Gastrocnemius medialis (tissue), 4 donors: ENCODE data around the gene UBN1. TPM values are rescaled to one million over a fixed set of nuclear protein-coding genes. Genes with fewer than 3 reads are reported as not detected.

ENCODE experiments used
- ATAC-seq, 2 donors: fragments of 150-250 bp; one replicate each; pipeline ENCODE4 v1.9.1; 2016
- DNase-seq, 2 donors: peaks; one replicate each; pipeline ENCODE4 v3.0.0-alpha.2; 2019
- H3K27ac ChIP-seq, 4 donors: fragments of 200-600 bp; sonication (generic); 1 replicate in 1 of 4; 2 replicates in 3 of 4; pipeline ENCODE4 v1.5.1; 2016 to 2018; ENCODE audit warnings: mild to moderate bottlenecking in 2 of 4, moderate library complexity in 1 of 4
- H3K27me3 ChIP-seq, 3 donors: fragments of 200-600 bp; sonication (generic) in 2 of 3; 1 replicate in 1 of 3; 2 replicates in 2 of 3; pipeline versions ENCODE4 v1.5.1 to v1.6.0; 2016 to 2019; ENCODE audit warnings: mild to moderate bottlenecking in 1 of 3, moderate library complexity in 1 of 3
- H3K36me3 ChIP-seq, 2 donors: fragments of 200-600 bp; sonication (generic) in 1 of 2; one replicate each; pipeline ENCODE4 v1.5.1; 2017 to 2018
- H3K4me1 ChIP-seq, 2 donors: fragments of 200-600 bp; sonication (generic) in 1 of 2; one replicate each; pipeline ENCODE4 v1.5.1; 2016 to 2017; ENCODE audit warnings: mild to moderate bottlenecking in 2 of 2
- H3K4me3 ChIP-seq, 4 donors: fragments of 200-600 bp; sonication (generic) in 3 of 4; 1 replicate in 1 of 4; 2 replicates in 3 of 4; pipeline ENCODE4 v1.5.1; 2016 to 2019; ENCODE audit warnings: mild to moderate bottlenecking in 2 of 4
- H3K9me3 ChIP-seq, 3 donors: fragments of 200-600 bp; sonication (generic) in 2 of 3; 1 replicate in 1 of 3; 2 replicates in 2 of 3; pipeline ENCODE4 v1.5.1; 2016 to 2019
- POLR2A ChIP-seq, 2 donors: fragments of 450-650 bp; IDR thresholded peaks; one replicate each; pipeline ENCODE4 v1.6.1; 2017; ENCODE audit warnings: antibody characterized with exemption in 2 of 2, mild to moderate bottlenecking in 2 of 2, moderate library complexity in 2 of 2
- in situ Hi-C, 4 donors: fragments of 200-750 bp; cut with MboI; loops; one replicate each; pipeline versions ENCODE4 v1.15.0 to v1.8.0; 2017; ENCODE audit warnings: low sequenced_read_pairs in 4 of 4
- intact Hi-C: fragments of 100-400 bp; cut with DNase I; formaldehyde crosslinking; loops from one replicate; pipeline ENCODE4 v1.15.1; 2023; ENCODE audit warnings: low total_unique reads
- total RNA-seq, 4 donors: library from RNA; depleted of rRNA; stranded (reverse); fragments of >200 nt; gene quantifications; one replicate each; pipeline versions ENCODE4 v1.1.0 to v1.2.3, GENCODE V29; 2016
- TF ChIP-seq, protein P1 (sequence below), 5 experiments: fragments of 450-650 bp in 3 of 5; fragments of 200-600 bp in 2 of 5; sonication (generic) in 2 of 5; IDR thresholded peaks in 4 of 5; conservative IDR thresholded peaks in 1 of 5; 1 replicate in 4 of 5; 2 replicates in 1 of 5; pipeline ENCODE4 v1.5.1; 2016 to 2019; ENCODE audit warnings: antibody characterized with exemption in 5 of 5, mild to moderate bottlenecking in 3 of 5, moderate library complexity in 3 of 5

Gene UBN1
- total RNA-seq, 4 donors from 2014 or later = 25.3 to 33.4 (median 28.2) TPM

DNA sequence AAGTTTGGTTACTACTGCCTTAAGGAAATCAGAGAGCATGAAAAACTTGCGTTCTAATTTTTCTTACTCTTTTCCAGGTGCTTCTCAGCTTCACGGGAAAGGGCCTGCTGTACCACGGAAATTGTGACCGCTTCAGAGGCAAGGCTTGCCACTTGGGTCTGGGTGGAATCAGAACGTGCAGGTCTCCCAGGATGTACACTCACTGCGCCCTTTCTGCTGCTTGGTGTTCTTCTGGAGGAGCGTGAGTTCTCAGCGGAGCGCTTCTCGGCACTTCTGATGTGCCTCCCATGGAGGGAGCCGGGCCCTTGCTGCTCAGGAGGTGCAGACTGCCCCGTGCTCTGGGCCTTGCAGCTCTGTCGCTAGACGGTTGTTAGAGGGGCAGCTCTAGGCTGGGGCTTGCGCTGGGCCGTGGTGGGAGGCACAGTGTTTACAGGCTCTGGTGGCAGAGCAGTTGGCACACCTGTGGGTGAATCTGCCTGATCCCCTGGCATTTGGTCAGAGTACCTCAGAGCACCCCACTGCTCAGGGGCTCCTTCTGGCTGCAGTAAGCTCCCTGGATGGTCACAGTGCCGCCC, 32.8 kb downstream of the UBN1 start:
- H3K36me3 ChIP-seq = peaks cover 3 to 93% of the 10 kb centered on the region in 2 donors
- H3K9me3 ChIP-seq = no peaks in the 10 kb centered on the region
- no peak for TF ChIP-seq POLR2A (IDR thresholded peaks at IDR 0.05)
- TF ChIP-seq, protein P1, sequence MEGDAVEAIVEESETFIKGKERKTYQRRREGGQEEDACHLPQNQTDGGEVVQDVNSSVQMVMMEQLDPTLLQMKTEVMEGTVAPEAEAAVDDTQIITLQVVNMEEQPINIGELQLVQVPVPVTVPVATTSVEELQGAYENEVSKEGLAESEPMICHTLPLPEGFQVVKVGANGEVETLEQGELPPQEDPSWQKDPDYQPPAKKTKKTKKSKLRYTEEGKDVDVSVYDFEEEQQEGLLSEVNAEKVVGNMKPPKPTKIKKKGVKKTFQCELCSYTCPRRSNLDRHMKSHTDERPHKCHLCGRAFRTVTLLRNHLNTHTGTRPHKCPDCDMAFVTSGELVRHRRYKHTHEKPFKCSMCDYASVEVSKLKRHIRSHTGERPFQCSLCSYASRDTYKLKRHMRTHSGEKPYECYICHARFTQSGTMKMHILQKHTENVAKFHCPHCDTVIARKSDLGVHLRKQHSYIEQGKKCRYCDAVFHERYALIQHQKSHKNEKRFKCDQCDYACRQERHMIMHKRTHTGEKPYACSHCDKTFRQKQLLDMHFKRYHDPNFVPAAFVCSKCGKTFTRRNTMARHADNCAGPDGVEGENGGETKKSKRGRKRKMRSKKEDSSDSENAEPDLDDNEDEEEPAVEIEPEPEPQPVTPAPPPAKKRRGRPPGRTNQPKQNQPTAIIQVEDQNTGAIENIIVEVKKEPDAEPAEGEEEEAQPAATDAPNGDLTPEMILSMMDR (IDR thresholded peaks at IDR 0.05 in 4 of 5, conservative IDR thresholded peaks at IDR 0.05 in 1 of 5) = no peak
- no peak overlapping the region for H3K4me3 ChIP-seq
- intact Hi-C loops = no loop called here
- H3K27me3 ChIP-seq = no peaks in the 10 kb centered on the region
- ATAC-seq (no peak), DNase-seq (no peak)
- H3K27ac ChIP-seq = no peak overlapping the region
- in situ Hi-C loops = no loop called here
- peaks cover 0 to 11% of the 10 kb centered on the region in 2 donors for H3K4me1 ChIP-seq

GRCh38 chr16:4882000-4882632, 34.8 kb downstream of the UBN1 start:
- intact Hi-C loops (no loop called here), in situ Hi-C loops (no loop called here)
- no peak for ATAC-seq
- H3K27ac ChIP-seq = peak overlapping the region in 2 of 4 donors; percentile 15 to 41
- no peaks in the 10 kb centered on the region for H3K27me3 ChIP-seq
- DNase-seq = no peak
- H3K36me3 ChIP-seq = peaks cover 3 to 90% of the 10 kb centered on the region in 2 donors
- no peak overlapping the region for H3K4me3 ChIP-seq
- TF ChIP-seq POLR2A (IDR thresholded peaks at IDR 0.05) = no peak
- TF ChIP-seq, protein P1 (IDR thresholded peaks at IDR 0.05 in 4 of 5, conservative IDR thresholded peaks at IDR 0.05 in 1 of 5) = no peak
- no peaks in the 10 kb centered on the region for H3K9me3 ChIP-seq
- H3K4me1 ChIP-seq = peaks cover 0 to 11% of the 10 kb centered on the region in 2 donors

DNA sequence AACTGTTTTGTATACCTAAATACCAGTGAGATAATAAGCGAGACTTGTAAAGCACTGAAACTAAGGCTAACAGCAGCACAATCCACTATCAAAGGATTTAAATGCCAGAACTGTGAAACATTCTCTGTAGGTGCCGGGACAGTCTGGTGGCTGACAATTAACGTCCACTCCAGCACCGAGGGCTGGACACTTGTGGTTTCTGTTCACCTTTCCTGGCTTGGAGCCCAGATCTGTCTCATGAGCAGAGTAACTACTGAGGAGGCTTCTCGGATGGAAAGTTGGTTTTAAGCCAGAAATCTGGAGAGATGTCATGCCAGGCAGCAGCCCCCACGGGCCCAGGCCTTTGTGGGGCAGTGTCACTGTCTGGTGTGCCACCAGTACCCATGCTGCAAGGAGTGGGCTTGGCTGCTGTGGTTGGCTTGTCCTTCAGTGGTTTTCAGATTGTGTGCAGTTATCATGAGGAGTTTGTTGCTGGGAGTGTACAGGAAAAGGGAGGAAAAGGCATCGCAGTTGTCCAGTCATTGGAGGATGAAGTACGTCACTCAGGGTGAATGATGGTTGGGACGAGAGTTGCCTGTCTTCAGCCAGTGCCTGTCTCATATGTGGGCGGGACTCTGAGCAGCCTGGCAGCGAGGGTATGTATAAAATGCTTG, 35.5 kb downstream of the UBN1 start:
- no peaks in the 10 kb centered on the region for H3K27me3 ChIP-seq
- ATAC-seq = peak; percentile 63 to 79
- peaks cover 0 to 11% of the 10 kb centered on the region in 2 donors for H3K4me1 ChIP-seq
- peak; percentile 42 to 61 for DNase-seq
- in situ Hi-C loops = no loop called here
- H3K4me3 ChIP-seq = no peak overlapping the region
- intact Hi-C loops = no loop called here
- no peaks in the 10 kb centered on the region for H3K9me3 ChIP-seq
- TF ChIP-seq POLR2A (IDR thresholded peaks at IDR 0.05) = no peak
- TF ChIP-seq, protein P1 (IDR thresholded peaks at IDR 0.05 in 4 of 5, conservative IDR thresholded peaks at IDR 0.05 in 1 of 5) = no peak
- peaks cover 3 to 87% of the 10 kb centered on the region in 2 donors for H3K36me3 ChIP-seq
- peak overlapping the region in 2 of 4 donors; percentile 15 to 41 for H3K27ac ChIP-seq

GRCh38 chr16:4883501-4883900, 36.2 kb downstream of the UBN1 start:
- in situ Hi-C loops = no loop called here
- peaks cover 0 to 11% of the 10 kb centered on the region in 2 donors for H3K4me1 ChIP-seq
- no peaks in the 10 kb centered on the region for H3K9me3 ChIP-seq
- no peak for DNase-seq
- peaks cover 0 to 87% of the 10 kb centered on the region in 2 donors for H3K36me3 ChIP-seq
- no peak overlapping the region for H3K4me3 ChIP-seq
- H3K27me3 ChIP-seq = no peaks in the 10 kb centered on the region
- no peak for ATAC-seq
- H3K27ac ChIP-seq = no peak overlapping the region
- intact Hi-C loops = no loop called here
- no peak for TF ChIP-seq POLR2A (IDR thresholded peaks at IDR 0.05)
- TF ChIP-seq, protein P1 (IDR thresholded peaks at IDR 0.05 in 4 of 5, conservative IDR thresholded peaks at IDR 0.05 in 1 of 5) = no peak
